ENCODE data around the gene ANKRD18A.

DNA sequence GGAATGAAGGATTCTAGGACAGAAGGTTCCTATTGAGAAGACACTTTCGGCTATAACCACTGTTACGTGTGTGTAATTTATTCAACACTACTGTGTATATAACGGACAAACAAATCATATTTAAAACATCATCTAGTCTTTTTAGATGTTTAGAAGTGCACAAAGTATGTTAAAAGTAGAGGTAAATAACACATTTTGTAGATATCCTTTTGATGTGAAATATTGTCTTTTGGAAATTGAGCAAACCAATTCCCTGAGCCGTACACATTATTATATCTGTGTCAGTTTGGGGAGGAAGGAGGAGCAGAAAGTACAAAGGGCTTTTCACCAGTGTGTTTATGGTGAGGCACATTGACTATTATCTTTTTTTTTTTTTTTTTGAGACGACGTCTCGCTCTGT lies 39.1 kb upstream of the ANKRD18A start:
- TF ChIP-seq, protein P1, sequence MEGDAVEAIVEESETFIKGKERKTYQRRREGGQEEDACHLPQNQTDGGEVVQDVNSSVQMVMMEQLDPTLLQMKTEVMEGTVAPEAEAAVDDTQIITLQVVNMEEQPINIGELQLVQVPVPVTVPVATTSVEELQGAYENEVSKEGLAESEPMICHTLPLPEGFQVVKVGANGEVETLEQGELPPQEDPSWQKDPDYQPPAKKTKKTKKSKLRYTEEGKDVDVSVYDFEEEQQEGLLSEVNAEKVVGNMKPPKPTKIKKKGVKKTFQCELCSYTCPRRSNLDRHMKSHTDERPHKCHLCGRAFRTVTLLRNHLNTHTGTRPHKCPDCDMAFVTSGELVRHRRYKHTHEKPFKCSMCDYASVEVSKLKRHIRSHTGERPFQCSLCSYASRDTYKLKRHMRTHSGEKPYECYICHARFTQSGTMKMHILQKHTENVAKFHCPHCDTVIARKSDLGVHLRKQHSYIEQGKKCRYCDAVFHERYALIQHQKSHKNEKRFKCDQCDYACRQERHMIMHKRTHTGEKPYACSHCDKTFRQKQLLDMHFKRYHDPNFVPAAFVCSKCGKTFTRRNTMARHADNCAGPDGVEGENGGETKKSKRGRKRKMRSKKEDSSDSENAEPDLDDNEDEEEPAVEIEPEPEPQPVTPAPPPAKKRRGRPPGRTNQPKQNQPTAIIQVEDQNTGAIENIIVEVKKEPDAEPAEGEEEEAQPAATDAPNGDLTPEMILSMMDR (IDR thresholded peaks at IDR 0.05; ENCODE audit: low read length), result no peak
- TF ChIP-seq EZH2 (IDR thresholded peaks at IDR 0.05; ENCODE audit: borderline replicate concordance, low read length), result no peak

All from OCI-LY1 (cell line).